Right renal cortex interstitium (tissue), 3 donors: ENCODE data around the gene ZNF879. TPM values are rescaled to one million over a fixed set of nuclear protein-coding genes. Genes with fewer than 3 reads are reported as not detected.
A peak's percentile ranks its signal among the peaks of the same experiment; 100 is the strongest.

Experiments
- DNase-seq, 3 donors: peaks; one replicate each; pipeline ENCODE4 v3.0.0-alpha.2; 2013; ENCODE audit warnings: low read depth in 3 of 3, low spot score in 2 of 3
- polyA plus RNA-seq, 3 donors: library from polyadenylated mRNA; unstranded; fragments of 120-200 nt; gene quantifications; one replicate each; pipeline ENCODE4 v1.2.1, GENCODE V29; 2013; ENCODE audit not compliant: insufficient read length in 3 of 3

The ZNF879 gene
- polyA plus RNA-seq, 3 donors = 8.4 to 9.9 (median 8.8) TPM

DNA sequence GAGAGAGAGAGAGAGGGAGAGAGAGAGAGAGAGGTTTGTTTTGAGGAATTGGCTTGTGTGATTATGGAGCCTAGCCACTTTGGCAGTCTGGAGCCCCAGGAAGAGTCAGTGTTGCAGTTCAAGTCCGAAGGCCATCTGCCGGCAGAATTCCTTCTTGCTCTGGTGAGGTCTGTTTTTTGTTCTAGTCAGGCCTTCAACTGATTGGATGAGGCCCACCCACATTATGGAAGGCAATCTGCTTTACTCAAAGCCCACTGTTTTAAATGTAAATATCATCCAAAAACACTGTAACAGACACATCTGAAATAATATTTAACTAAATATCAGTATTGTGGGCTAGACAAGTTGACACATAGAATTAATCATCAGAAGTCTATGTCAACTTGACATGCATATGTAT, 17.0 kb upstream of the ZNF879 start:
- no peak for DNase-seq

DNA sequence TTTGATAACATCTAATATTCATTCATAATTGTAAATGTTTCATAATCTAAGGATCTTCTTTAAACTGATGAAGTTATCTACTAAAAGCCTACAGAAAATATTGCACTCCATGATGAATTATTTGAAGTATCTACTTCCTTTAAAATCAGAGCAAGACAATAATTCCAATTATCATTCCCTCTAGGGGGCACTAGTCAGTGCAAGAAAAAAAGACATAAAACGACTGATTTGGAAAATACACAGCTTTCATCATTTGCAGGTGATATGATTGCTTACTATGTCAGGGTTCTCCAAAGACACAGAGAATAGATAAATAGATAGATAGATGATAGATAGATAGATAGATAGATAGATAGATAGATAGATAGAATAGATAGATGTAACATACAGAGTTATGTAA, 14.9 kb upstream of the ZNF879 start:
- DNase-seq = no peak

DNA sequence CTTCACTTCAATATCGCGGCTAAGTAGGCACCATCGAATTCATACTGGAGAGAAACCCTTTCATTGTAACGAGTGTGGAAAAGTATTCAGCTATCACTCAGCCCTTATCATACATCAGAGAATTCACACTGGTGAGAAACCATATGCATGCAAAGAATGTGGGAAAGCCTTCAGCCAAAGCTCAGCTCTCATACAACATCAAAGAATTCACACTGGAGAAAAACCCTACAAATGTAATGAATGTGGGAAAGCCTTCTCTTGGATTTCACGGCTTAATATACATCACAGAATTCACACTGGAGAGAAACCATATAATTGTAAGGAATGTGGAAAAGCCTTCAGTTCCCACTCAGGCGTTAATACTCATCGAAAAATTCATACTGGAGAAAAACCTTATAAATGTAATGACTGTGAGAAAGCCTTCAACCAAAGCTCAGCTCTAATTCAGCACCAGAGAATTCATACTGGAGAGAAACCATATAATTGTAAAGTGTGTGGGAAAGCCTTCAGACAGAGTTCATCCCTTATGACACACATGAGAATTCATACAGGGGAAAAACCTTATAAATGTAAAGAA, 9.5 kb downstream of the ZNF879 start:
- no peak for DNase-seq

DNA sequence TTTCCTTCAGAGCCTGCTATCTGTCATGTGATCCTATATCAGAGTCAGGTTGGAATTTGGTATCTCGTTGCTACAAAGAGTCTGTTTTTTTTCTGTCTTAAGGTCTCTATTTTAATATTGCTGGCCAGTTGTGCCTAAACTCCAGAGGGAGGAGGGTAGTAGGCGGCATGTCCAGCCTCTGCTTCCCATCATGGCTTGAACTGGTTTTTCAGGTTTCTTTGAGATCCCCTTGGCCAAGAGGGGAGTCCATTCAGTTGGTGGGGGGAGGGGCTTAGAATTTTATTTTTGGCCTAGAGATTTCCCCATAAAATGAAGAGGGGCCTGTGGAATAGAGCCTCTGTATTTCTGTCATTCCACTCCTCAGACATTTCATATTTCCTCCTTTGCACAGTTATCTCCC, 21.2 kb downstream of the ZNF879 start:
- DNase-seq = no peak

DNA sequence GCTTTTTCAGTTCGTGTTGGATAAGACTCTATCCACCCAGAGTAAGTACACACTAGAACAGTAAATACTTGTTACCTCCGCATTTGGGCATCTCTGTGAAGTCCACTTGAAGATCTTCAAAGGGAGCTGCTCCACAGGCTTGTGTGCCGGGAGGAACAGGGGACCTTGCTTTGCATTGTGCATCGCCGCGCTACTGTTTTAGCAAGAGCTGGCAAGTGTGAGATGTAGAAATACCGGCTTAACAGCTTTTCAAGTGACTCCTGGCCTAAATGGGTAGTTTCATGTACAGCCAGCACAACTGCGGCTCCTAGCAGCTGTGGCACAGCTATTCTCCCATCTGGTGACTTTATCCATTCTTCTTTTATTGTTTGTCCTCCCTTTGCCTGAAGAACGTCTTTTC, 28.2 kb downstream of the ZNF879 start:
- no peak for DNase-seq

DNA sequence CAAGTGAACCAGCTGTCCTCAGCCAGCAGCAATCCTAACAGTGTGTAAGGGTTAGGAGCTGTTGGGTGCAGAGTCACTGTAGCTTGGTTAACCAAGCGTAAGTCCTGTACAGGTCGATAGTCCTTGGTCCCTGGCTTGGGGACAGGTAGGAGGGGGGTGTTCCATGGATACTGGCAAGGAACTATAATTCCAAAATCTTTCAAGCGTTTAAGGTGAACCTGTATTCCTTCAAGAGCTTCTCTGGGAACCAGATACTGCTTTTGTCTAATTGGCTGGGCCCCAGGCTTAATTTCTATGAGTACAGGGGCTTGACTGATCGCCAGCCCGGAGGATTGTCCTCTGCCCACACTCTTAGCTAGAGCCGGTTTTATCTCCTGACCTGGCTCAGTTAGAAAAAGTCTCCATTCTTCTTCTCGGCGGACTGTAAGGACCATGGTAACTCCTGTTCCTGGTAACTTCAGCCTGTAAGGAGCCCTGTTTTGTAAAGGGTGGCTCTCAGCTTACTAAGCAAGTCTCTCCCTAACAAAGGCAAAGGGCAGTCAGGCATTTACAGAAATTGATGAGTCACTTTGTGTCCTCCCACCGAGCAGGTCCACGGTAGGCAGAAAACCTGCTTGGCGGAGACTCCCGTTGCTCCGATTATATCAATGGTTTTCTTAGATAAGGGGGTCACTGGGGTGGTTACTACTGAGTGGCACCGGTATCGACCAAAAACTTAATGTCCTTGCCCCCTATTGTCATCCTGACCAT, 30.6 kb downstream of the ZNF879 start:
- DNase-seq = no peak

DNA sequence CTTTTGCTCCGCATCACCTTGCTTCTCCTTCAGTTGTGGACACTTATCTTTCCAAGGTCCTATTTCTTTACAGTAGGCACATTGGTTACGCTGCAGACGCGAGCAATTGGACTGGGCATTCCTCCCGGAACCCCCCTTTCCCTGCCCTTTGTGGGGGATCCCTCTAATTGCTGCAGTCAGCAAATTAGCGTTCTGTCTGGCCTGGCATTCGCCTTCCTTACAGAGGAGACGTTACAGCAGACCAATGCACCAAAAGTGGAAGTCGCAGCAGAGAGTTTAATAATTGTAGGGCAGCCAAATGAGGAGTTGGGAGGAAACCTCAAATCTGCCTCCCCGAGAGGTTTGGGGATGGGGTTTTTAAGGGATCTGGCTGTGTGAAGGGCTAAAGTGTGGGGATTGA, 31.3 kb downstream of the ZNF879 start:
- DNase-seq = no peak

DNA sequence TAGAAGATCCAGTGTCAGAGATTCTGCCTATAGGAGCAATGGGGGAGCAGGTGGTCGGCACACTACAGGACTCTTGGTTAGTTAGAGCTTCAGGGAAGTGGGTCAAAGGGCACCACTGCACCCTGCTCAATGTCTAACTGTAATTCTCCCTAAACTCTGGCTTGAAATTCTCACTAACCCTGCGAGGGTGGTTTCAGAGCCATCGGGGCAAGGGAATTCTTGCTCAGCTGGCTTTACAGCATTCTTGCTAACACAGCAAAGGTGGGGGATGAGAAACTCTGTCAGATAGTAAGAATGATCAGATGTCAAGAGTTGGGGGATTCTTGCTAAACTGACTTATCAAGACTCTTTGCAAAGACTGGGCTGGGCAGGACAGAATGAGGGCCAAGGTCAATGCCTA, 31.8 kb downstream of the ZNF879 start:
- no peak for DNase-seq

DNA sequence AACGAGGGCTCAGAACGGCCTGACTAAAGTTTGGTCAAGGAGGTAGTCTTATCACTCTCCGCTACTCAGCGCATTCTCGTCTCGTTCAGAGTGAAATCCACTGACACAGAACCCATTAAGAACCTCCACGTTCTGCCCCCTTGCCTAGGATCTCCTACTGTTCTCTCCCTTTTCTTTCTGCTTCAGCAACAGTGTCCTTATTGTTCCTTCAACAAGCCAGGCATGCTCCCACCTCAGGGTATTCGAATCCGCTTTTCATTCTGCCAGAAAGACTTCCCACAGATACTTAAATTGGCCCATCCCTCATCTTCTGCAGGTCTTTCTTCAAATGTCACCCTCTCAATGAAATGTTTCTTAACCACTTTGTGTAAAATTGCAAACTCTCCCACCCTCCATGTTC, 32.2 kb downstream of the ZNF879 start:
- no peak for DNase-seq

DNA sequence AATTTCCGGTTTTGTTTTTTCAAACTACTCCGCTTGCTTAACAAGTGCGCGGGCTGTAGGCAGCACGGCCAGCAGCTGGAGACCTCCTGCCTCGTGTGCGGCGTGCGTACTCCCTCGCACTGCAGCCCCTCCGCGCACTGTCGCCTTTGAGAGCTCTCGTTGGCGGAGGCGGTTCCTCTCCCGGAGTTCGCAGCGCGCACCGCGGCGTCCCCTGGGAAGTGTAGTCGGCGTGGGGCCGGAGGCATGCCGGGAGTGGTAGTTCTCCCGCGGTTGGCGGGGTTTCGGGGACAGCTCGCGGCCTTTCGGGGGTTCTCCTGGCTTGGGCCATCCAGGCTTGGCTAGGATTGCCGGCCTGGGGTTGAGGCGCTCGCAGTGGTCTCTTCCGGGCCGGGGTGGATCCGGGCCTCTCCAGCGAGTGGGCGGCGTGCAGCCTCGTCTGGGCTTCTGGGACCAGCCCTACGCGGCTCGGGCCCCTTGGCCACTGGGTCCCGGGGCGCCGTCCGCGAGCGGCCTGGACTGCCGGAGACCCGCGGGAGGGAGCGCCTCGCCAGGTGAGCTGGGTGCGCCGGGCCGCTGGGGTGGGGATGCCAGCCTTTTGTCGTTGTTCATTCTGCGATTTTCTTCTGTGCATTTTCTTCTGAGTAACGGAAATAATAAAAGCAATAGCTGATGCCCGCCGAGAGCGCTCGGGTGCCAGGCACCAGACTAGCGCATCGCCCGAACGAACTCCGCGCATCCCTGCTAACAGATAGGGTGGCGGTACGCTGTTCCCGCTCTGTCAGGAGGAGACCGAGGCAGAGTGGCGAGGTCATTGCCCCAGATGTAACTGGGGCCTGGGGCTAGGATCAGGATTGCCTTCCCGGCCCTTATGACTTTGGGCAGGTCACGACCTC, 36.8 kb downstream of the ZNF879 start, which contains the start of gene ZNF354C:
Gene ZNF354C, plus strand, starts transcription at position 258 of the 893 bp plus-strand sequence. CDS start 1,696 bp downstream, outside the sequence.
- peak; percentile 78 to 84 (median 81) for DNase-seq

DNA sequence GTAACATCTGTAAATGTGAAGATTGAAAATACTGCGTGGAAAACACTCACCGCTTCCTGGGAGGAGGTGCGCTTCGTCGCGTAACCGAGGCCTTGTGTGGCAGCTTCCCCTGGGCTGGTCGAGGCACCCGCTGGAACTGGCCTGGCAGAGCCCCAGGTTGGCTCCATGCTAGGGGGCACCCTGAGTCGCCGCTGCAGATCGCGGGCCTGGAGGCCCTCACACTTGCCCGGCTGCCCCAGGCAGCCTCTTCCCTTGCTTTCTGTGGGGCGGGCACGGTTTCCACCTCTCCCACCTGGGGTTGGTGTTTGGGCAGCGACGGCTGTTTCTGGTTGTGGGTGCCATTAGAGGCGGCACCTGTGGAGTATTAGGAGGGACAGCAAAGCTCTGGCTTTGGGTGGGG, 37.4 kb downstream of the ZNF879 start:
- DNase-seq = no peak

DNA sequence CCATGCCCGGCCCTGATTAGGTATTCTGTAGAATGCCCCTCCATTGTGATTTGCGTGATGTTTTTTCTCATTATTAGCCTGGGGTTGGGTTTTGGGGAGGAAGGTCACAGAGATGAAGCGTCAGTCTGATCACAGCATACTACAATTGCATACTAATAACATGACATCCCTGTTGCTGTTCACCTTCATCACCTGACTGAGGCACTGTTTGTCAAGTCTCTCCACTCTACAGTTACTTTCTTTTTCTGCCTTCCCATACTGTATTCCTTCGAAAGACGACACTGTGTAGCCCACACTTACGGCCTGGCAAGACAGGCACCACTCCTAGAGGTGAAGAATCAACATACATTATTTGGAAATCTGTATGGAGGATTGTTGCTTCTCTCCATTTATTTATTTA, 42.1 kb downstream of the ZNF879 start:
- DNase-seq = no peak

DNA sequence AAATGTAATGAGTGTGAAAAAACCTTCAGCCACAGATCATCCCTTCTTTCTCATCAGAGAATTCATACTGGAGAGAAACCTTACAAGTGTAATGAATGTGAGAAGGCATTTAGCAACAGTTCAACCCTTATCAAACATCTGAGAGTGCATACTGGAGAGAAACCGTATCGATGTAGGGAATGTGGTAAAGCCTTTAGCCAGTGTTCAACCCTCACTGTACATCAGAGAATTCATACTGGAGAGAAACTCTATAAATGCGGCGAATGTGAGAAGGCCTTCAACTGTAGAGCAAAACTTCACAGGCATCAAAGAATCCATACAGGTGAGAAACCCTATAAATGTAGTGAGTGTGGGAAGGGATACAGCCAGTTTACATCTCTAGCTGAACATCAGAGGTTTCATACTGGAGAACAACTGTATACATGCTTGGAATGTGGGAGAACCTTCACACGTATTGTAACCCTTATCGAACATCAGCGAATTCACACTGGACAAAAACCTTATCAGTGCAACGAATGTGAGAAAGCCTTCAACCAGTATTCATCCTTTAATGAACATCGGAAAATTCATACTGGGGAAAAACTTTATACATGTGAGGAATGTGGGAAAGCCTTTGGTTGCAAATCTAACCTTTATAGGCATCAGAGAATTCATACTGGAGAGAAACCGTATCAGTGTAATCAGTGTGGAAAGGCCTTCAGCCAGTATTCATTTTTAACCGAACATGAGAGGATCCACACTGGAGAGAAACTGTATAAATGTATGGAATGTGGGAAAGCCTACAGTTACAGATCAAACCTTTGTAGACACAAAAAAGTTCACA, 55.8 kb downstream of the ZNF879 start:
- no peak for DNase-seq

DNA sequence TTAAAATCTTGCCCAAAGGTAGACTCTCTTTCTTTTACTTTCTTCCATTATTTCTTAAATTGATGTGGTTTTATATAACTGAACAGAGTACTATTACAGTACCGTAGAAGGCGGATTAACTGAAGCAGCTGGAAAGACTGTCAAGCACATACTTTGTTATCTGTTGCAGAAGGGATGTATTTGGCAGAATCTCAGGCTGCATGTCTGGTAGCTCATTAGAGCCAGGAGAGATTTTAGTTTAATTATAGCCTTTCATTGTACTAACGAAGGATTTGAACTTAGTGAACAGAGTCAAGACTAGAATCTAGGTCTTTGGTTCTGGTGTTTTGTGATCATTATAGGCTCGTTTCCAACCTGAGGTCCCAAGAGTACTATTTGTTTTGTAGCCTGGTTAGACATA, 57.1 kb downstream of the ZNF879 start:
- DNase-seq = no peak

Other genes starting within 250 kb of the ZNF879 start
- 10 to 100 TPM; 19.2 to 26.1 (median 20.0) TPM for gene ZNF354B, start 163.9 kb upstream of the ZNF879 start, polyA plus RNA-seq
- 1 to 10 TPM; 7.7 to 8.5 (median 8.1) TPM for gene ZFP2, start 127.9 kb upstream of the ZNF879 start, polyA plus RNA-seq
- 1 to 10 TPM; 5.9 to 6.3 (median 6.0) TPM for gene ZNF454, start 82.6 kb upstream of the ZNF879 start, polyA plus RNA-seq
- gene GRM6, start 28.5 kb upstream of the ZNF879 start, polyA plus RNA-seq = under 1 TPM; 0.46 to 0.54 (median 0.52) TPM
- 10 to 100 TPM; 16.8 to 20.0 (median 18.2) TPM for gene ZNF354C, start 36.6 kb downstream of the ZNF879 start, polyA plus RNA-seq